HCT116 (cell line): ENCODE data around the gene IDUA. TPM values are rescaled to one million over a fixed set of nuclear protein-coding genes. Genes with fewer than 3 reads are reported as not detected.

ENCODE experiments used
- ATAC-seq: fragments of 200-7000 bp; cut with Tn5 transposase; 2 replicates; pipeline ENCODE4 v1.9.1; 2020; ENCODE audit warnings: mild to moderate bottlenecking, moderate library complexity
- BruUV-seq: library from RNA; stranded (reverse); fragments of 400-500 nt; replicated peaks from 2 replicates; lab custom pipeline; 2021; lab: Mats Ljungman, UMichigan
- CTCF ChIA-PET: fragments of 300-600 bp; sonication (Branson Sonifier 250); formaldehyde crosslinking; loops from one replicate; lab custom pipeline; 2021; ENCODE audit warnings: antibody characterized with exemption; lab: Charles Lee
- POLR2A ChIA-PET: fragments of 300-600, 350-600 bp; sonication (Branson Sonifier 250); formaldehyde crosslinking; loops from one replicate; lab custom pipeline; 2021; ENCODE audit warnings: antibody characterized with exemption; lab: Charles Lee
- RAD21 ChIA-PET, 2 experiments: fragments of 300-600 bp; sonication (Branson Sonifier 250); formaldehyde crosslinking; loops; one replicate each; lab custom pipeline; 2023; ENCODE audit warnings: low total read pairs in 2 of 2; ENCODE audit not compliant: uncharacterized antibody in 2 of 2, unreplicated experiment in 2 of 2, low non-redundant PET in 1 of 2; lab: Charles Lee
- DNase-seq: peaks from one replicate; pipeline ENCODE4 v3.0.0-alpha.2; 2010; ENCODE audit warnings: low read depth, low spot score
- H2AFZ ChIP-seq: fragments of 200-600 bp; shearing (Covaris generic), sonication (generic); 2 replicates; pipeline ENCODE4 v1.6.1; 2017; ENCODE audit warnings: low read depth, mixed run types, mixed read lengths, antibody characterized with exemption, low read length; ENCODE audit not compliant: poor library complexity, severe bottlenecking
- H3K27ac ChIP-seq: 2 replicates; pipeline ENCODE4 v1.5.1; 2012; ENCODE audit warnings: low read depth, low read length
- H3K27me3 ChIP-seq: fragments of 200-600 bp; sonication (generic); 2 replicates; pipeline ENCODE4 v1.6.1; 2016; ENCODE audit warnings: mixed run types, low read length, mixed read lengths; ENCODE audit not compliant: insufficient read depth
- H3K36me3 ChIP-seq, 2 experiments: fragments of 200-500 bp in 1 of 2; fragments of 200-600 bp in 1 of 2; sonication (Bioruptor generic) in 1 of 2; sonication (generic) in 1 of 2; 2 replicates each; pipeline versions ENCODE4 v1.5.1 to v1.6.1; 2014 to 2016; ENCODE audit warnings: low read length in 2 of 2, inconsistent platforms in 1 of 2, mixed read lengths in 1 of 2, mixed run types in 1 of 2; ENCODE audit not compliant: insufficient read depth in 2 of 2, control insufficient read depth in 1 of 2
- H3K4me1 ChIP-seq, 2 experiments: fragments of 200-600 bp in 1 of 2; sonication (generic) in 1 of 2; 2 replicates each; pipeline versions ENCODE4 v1.5.1 to v1.6.1; 2012 to 2017; ENCODE audit warnings: low read length in 2 of 2, inconsistent platforms in 1 of 2, mild to moderate bottlenecking in 1 of 2, mixed read lengths in 1 of 2, mixed run types in 1 of 2, moderate library complexity in 1 of 2; ENCODE audit not compliant: insufficient read depth in 2 of 2, control insufficient read depth in 1 of 2
- H3K4me2 ChIP-seq: fragments of 200-600 bp; sonication (generic); 2 replicates; pipeline ENCODE4 v1.6.1; 2017; ENCODE audit warnings: mixed run types, low read length, mixed read lengths
- H3K4me3 ChIP-seq, 2 experiments: fragments of 200-600 bp in 1 of 2; sonication (generic) in 1 of 2; replicated peaks in 1 of 2; 2 replicates each; pipeline ENCODE4 v1.5.1; 2011 to 2016; ENCODE audit warnings: low read length in 2 of 2, control low read depth in 1 of 2, low read depth in 1 of 2, mild to moderate bottlenecking in 1 of 2, mixed read lengths in 1 of 2, mixed run types in 1 of 2
- H3K79me2 ChIP-seq: fragments of 200-600 bp; sonication (generic); 2 replicates; pipeline ENCODE4 v1.6.1; 2017; ENCODE audit warnings: mild to moderate bottlenecking, mixed run types, low read length, moderate library complexity, mixed read lengths; ENCODE audit not compliant: insufficient read depth
- H3K9ac ChIP-seq: fragments of 200-600 bp; sonication (generic); 2 replicates; pipeline ENCODE4 v1.6.1; 2016; ENCODE audit warnings: low read length, mixed read lengths
- H3K9me2 ChIP-seq: fragments of 200-600 bp; sonication (generic), shearing (Covaris generic); 2 replicates; pipeline ENCODE4 v1.6.1; 2017; ENCODE audit warnings: mixed run types, mild to moderate bottlenecking, moderate library complexity; ENCODE audit not compliant: insufficient read depth
- H3K9me3 ChIP-seq, 2 experiments: fragments of 200-500 bp in 1 of 2; fragments of 200-600 bp in 1 of 2; sonication (Bioruptor generic) in 1 of 2; sonication (generic) in 1 of 2; 2 replicates each; pipeline ENCODE4 v1.6.1; 2014 to 2017; ENCODE audit warnings: low read length in 2 of 2, mixed read lengths in 2 of 2, inconsistent platforms in 1 of 2, low read depth in 1 of 2, mild to moderate bottlenecking in 1 of 2, mixed run types in 1 of 2, moderate library complexity in 1 of 2; ENCODE audit not compliant: control insufficient read depth in 1 of 2, insufficient read depth in 1 of 2
- H4K20me1 ChIP-seq: fragments of 200-600 bp; sonication (generic), shearing (Covaris generic); 2 replicates; pipeline ENCODE4 v1.6.1; 2017; ENCODE audit warnings: mixed run types, mild to moderate bottlenecking, moderate library complexity; ENCODE audit not compliant: insufficient read depth
- CEBPB ChIP-seq: IDR thresholded peaks from 2 replicates; pipeline ENCODE4 v1.6.1; 2012; ENCODE audit warnings: low read depth
- EGR1 ChIP-seq: IDR thresholded peaks from 2 replicates; pipeline ENCODE4 v1.6.1; 2012; ENCODE audit warnings: low read depth
- ELF1 ChIP-seq: IDR thresholded peaks from 2 replicates; pipeline ENCODE4 v1.6.1; 2012; ENCODE audit warnings: low read depth, borderline replicate concordance
- EZH2 ChIP-seq: fragments of 200-600 bp; sonication (generic); IDR thresholded peaks from 2 replicates; pipeline ENCODE4 v1.6.1; 2017; ENCODE audit warnings: antibody characterized with exemption, mixed run types
- EZH2phosphoT487 ChIP-seq: fragments of 200-600 bp; IDR thresholded peaks from 2 replicates; pipeline ENCODE4 v1.6.1; 2018; ENCODE audit warnings: antibody characterized with exemption, borderline replicate concordance
- FOSL1 ChIP-seq: IDR thresholded peaks from 2 replicates; pipeline ENCODE4 v1.6.1; 2012; ENCODE audit warnings: low read depth
- JUND ChIP-seq: IDR thresholded peaks from 2 replicates; pipeline ENCODE4 v1.6.1; 2012
- POLR2AphosphoS5 ChIP-seq: IDR thresholded peaks from 2 replicates; pipeline ENCODE4 v1.6.1; 2011; ENCODE audit warnings: mild to moderate bottlenecking, low read depth, low read length, moderate library complexity
- REST ChIP-seq: IDR thresholded peaks from 2 replicates; pipeline ENCODE4 v1.6.1; 2012; ENCODE audit warnings: low read depth
- SIN3A ChIP-seq: IDR thresholded peaks from 2 replicates; pipeline ENCODE4 v1.6.1; 2012; ENCODE audit warnings: low read depth
- SP1 ChIP-seq: IDR thresholded peaks from 2 replicates; pipeline ENCODE4 v1.6.1; 2012; ENCODE audit warnings: low read depth
- SRF ChIP-seq: IDR thresholded peaks from 2 replicates; pipeline ENCODE4 v1.6.1; 2012; ENCODE audit warnings: low read depth
- YY1 ChIP-seq: IDR thresholded peaks from 2 replicates; pipeline ENCODE4 v1.6.1; 2011; ENCODE audit warnings: low read length, low read depth, moderate library complexity, mild to moderate bottlenecking; ENCODE audit not compliant: insufficient replicate concordance; ENCODE audit errors: extremely low read depth
- ZNF274 ChIP-seq: fragments of 200-500 bp; sonication (Bioruptor generic); IDR thresholded peaks from 2 replicates; pipeline ENCODE4 v1.6.1; 2014; ENCODE audit warnings: mild to moderate bottlenecking, low read depth, low read length, inconsistent platforms
- intact Hi-C: fragments of 100-400 bp; cut with micrococcal nuclease; formaldehyde crosslinking; loops from 2 replicates; pipeline ENCODE4 v1.10.0; 2022
- total RNA-seq: library from RNA; stranded (reverse); gene quantifications from one replicate; pipeline ENCODE4 v1.2.1, GENCODE V29; 2021; ENCODE audit not compliant: unreplicated experiment

Gene IDUA
- total RNA-seq, 1 experiment from 2014 or later = 28.2 TPM

GRCh38 chr4:986428-986878, 391 bp upstream of the IDUA start:
- no peak for DNase-seq
- peak; percentile 0 for ATAC-seq
- TSS peak; percentile 72 for BruUV-seq
- no peaks in the 10 kb centered on the region for H4K20me1 ChIP-seq
- CTCF ChIA-PET = interaction anchor here (1.0 to 1.3 kb wide), 4 partner anchors 24 to 244 kb away, joined by 3 to 7 read pairs (median 3); partner anchors contain the start of genes FGFRL1, GAK and TMEM175
- POLR2A ChIA-PET = no interaction called here
- no peak for TF ChIP-seq SIN3A
- no peak for TF ChIP-seq ELF1
- no peak for TF ChIP-seq POLR2AphosphoS5
- TF ChIP-seq CEBPB = no peak
- TF ChIP-seq EGR1 = no peak
- TF ChIP-seq EZH2 = no peak
- no peak for TF ChIP-seq EZH2phosphoT487
- no peak for TF ChIP-seq ZNF274
- no peak for TF ChIP-seq FOSL1
- TF ChIP-seq YY1 = no peak
- TF ChIP-seq SRF = no peak
- TF ChIP-seq REST = no peak
- no peak for TF ChIP-seq JUND
- TF ChIP-seq SP1 = no peak
- TF ChIP-seq, all 23 proteins: peak for 0
- Histone ChIP-seq H3K4me3 (peak overlapping the region; percentile 67 to 71), H3K9me2 (no peaks in the 10 kb centered on the region), H3K4me1 (peaks cover 10 to 37% of the 10 kb centered on the region in 2 experiments), H3K79me2 (no peaks in the 10 kb centered on the region), H3K9me3 (no peaks in the 10 kb centered on the region), H2AFZ (peak overlapping the region; percentile 56), H3K9ac (peak overlapping the region; percentile 70), H3K27me3 (no peaks in the 10 kb centered on the region), H3K27ac (peak overlapping the region; percentile 88), H3K36me3 (no peaks in the 10 kb centered on the region), H3K4me2 (peak overlapping the region; percentile 96)
- RAD21 ChIA-PET = interaction anchor here (1.0 kb wide), 3 partner anchors 23 to 244 kb away, joined by 3 to 4 read pairs (median 4); no protein-coding TSS in a partner anchor
- intact Hi-C loops = loop anchor here (2.0 to 10.0 kb wide), 3 partner anchors 14 to 382 kb away; partner anchors contain the start of gene DGKQ
